ENCODE data around the gene ARHGAP22.

- TF ChIP-seq CTCF (IDR thresholded peaks at IDR 0.05; ENCODE audit: insufficient read depth, low read depth, low read length) (no peak), EZH2 (IDR thresholded peaks at IDR 0.05; ENCODE audit: insufficient read depth, low read length) (no peak)
These were observed 146.2 kb downstream of the ARHGAP22 start for GRCh38 chr10:48458662-48459048.

Data from astrocyte (in vitro differentiated cells and primary cell).